AG04450 (cell line): ENCODE results near the gene CHST11. TPM values are rescaled to one million over a fixed set of nuclear protein-coding genes. Genes with fewer than 3 reads are reported as not detected.

ENCODE experiments used
- CTCF ChIA-PET: fragments of 300-600, 350-600 bp; formaldehyde crosslinking; extraction: SDS; loops from one replicate; lab custom pipeline; 2022; ENCODE audit warnings: antibody characterized with exemption, inconsistent platforms; lab: Charles Lee
- POLR2A ChIA-PET: fragments of 350-600 bp; formaldehyde crosslinking; extraction: SDS; loops from one replicate; lab custom pipeline; 2021; ENCODE audit warnings: antibody characterized with exemption, inconsistent platforms; lab: Yijun Ruan, JAX
- DNase-seq: peaks from one replicate; pipeline ENCODE4 v3.0.0-alpha.2; 2011; ENCODE audit warnings: low read depth, low spot score
- H3K27ac ChIP-seq: one replicate; pipeline ENCODE4 v1.5.1; 2012; ENCODE audit warnings: low read depth, low read length, control low read depth
- H3K27me3 ChIP-seq: one replicate; pipeline ENCODE4 v1.6.0; 2012; ENCODE audit warnings: low read length; ENCODE audit not compliant: control insufficient read depth, insufficient read depth
- H3K4me3 ChIP-seq: 2 replicates; pipeline ENCODE4 v1.5.1; 2011; ENCODE audit warnings: mild to moderate bottlenecking, low read depth, low read length, control low read depth
- H3K9me3 ChIP-seq: 2 replicates; pipeline ENCODE4 v1.5.1; 2012; ENCODE audit warnings: low read length; ENCODE audit not compliant: control insufficient read depth, insufficient read depth
- polyA plus RNA-seq: library from polyadenylated mRNA; depleted of rRNA; stranded (reverse); fragments of >200 nt; gene quantifications from 2 replicates; pipeline ENCODE4 v1.2.3, GENCODE V29; 2011
- TF ChIP-seq, protein P1 (sequence below): IDR thresholded peaks from 2 replicates; pipeline ENCODE4 v1.5.1; 2011; ENCODE audit warnings: low read depth, low read length, control low read depth, inconsistent platforms

Gene CHST11
- polyA plus RNA-seq, 1 experiment = 2.7 TPM

- H3K27me3 ChIP-seq = peaks cover 9% of the 10 kb centered on the region
- TF ChIP-seq, protein P1, sequence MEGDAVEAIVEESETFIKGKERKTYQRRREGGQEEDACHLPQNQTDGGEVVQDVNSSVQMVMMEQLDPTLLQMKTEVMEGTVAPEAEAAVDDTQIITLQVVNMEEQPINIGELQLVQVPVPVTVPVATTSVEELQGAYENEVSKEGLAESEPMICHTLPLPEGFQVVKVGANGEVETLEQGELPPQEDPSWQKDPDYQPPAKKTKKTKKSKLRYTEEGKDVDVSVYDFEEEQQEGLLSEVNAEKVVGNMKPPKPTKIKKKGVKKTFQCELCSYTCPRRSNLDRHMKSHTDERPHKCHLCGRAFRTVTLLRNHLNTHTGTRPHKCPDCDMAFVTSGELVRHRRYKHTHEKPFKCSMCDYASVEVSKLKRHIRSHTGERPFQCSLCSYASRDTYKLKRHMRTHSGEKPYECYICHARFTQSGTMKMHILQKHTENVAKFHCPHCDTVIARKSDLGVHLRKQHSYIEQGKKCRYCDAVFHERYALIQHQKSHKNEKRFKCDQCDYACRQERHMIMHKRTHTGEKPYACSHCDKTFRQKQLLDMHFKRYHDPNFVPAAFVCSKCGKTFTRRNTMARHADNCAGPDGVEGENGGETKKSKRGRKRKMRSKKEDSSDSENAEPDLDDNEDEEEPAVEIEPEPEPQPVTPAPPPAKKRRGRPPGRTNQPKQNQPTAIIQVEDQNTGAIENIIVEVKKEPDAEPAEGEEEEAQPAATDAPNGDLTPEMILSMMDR = no peak
- no peak overlapping the region for H3K27ac ChIP-seq
- ChIA-PET CTCF (interaction anchor here (0.7 to 1.9 kb wide), 2 partner anchors 44 to 202 kb away, joined by 3 to 7 read pairs; no protein-coding TSS in a partner anchor), POLR2A (no interaction called here)
- H3K9me3 ChIP-seq = no peaks in the 10 kb centered on the region
- H3K4me3 ChIP-seq = no peak overlapping the region
- no peak for DNase-seq
These were observed 31.1 kb upstream of the CHST11 start for GRCh38 chr12:104425614-104426013.

DNA sequence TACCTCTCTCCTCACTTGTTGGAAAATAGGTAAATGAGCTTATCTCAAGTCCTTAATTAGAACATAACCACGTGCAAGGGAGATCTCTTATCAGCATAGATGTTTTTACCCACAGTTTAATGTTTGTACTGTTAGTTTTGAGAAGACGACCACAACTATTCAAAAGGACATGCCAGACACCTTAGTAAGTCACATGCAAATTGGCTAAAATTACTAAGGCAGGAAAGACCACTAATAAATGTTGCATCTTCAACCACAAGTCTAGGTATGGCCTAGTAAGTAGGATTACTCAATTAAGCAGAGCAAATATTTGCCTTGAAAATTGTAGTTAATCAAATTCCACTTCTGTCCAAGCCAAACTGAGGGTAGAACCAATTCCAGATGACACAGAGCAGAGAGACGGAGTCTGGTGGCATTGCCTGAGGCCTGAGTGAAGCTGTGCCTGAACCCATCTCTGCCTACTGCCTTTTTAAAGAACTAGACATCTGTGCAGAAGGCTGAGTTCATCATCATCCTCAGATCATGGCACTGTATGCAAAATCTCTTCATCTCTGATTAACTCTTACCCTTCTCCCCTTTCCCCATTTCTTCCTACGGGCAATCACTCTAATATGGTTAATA lies 29.7 kb upstream of the CHST11 start:
- peak; percentile 24 for DNase-seq
- ChIA-PET CTCF (interaction anchor here (1.9 kb wide), 1 partner anchor 45 kb away, joined by 7 read pairs; no protein-coding TSS in a partner anchor), POLR2A (no interaction called here)
- Histone ChIP-seq H3K27me3 (peaks cover 9% of the 10 kb centered on the region), H3K4me3 (no peak overlapping the region), H3K9me3 (no peaks in the 10 kb centered on the region), H3K27ac (no peak overlapping the region)
- TF ChIP-seq, protein P1 = no peak

DNA sequence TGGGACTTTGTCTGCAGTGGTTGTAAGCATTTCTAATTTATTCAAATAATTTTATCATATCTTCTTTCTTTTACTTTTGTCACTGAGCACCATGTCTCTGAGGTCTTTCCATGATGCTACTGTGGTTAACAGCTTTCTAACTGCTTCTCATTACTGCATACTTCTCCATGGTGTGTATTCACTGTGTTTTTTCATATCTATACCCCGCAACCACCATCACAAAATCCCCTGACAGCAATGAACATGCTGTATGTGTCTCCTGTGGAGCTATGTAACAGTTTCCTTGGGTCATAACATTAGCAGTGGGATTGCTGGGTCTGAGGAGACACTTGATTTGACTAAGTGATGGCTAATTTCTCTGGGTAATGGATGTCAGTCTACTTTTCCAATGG lies 29.2 kb upstream of the CHST11 start:
- Histone ChIP-seq H3K4me3 (no peak overlapping the region), H3K27ac (no peak overlapping the region), H3K9me3 (no peaks in the 10 kb centered on the region), H3K27me3 (peaks cover 9% of the 10 kb centered on the region)
- ChIA-PET CTCF (no interaction called here), POLR2A (no interaction called here)
- no peak for DNase-seq
- TF ChIP-seq, protein P1 = no peak

DNA sequence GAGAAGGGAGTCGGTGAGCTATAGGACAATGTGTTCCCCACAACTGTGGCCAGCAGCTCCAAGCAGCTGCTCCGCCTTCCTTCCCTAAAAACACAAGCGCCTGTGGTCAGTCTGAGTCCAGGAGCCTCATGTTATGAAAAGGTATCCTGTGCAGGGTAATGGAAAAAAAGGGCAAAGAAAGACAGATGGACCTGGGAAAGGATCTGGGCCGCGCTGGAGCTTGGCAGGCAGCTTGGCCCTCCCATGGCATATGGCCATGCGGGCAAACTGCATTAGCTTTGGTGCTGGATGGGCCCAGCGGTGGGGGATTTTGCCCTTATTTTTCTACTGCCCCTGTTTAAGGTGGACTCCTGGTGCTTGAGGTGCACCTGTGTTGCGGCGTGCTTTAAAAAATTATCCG lies 23.7 kb upstream of the CHST11 start:
- CTCF ChIA-PET = no interaction called here
- Histone ChIP-seq H3K27ac (no peak overlapping the region), H3K27me3 (peaks cover 16% of the 10 kb centered on the region), H3K4me3 (no peak overlapping the region), H3K9me3 (no peaks in the 10 kb centered on the region)
- no peak for DNase-seq
- POLR2A ChIA-PET = no interaction called here
- TF ChIP-seq, protein P1 = no peak

DNA sequence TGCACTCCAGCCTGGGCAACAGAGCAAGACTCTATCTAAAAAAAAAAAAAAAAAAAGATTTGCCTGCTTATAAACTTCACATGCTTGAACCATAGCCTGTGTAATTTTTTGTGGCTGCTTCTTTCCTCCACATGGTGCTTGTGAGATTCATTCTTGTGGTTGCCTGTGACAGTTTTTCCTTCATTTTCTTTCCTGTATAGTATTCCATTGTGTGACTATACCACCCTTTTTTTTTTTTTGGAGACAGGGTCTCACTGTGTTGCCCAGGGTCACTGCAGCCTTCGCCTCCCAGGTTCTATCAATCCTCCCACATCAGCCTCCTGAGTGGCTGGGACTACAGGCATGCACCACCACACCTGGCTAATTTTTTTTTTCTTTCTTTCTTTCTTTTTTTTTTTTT lies 22.6 kb upstream of the CHST11 start:
- Histone ChIP-seq H3K27me3 (peaks cover 16% of the 10 kb centered on the region), H3K4me3 (no peak overlapping the region), H3K27ac (no peak overlapping the region), H3K9me3 (no peaks in the 10 kb centered on the region)
- ChIA-PET POLR2A (no interaction called here), CTCF (no interaction called here)
- TF ChIP-seq, protein P1 = no peak
- DNase-seq = no peak
